22Rv1 (cell line): ENCODE measurements around the gene RAP1A.

Experiments used
- ZFX ChIP-seq: fragments of 450-650 bp; IDR thresholded peaks from 2 replicates; pipeline ENCODE4 v1.6.1; 2017; ENCODE audit warnings: antibody characterized with exemption, borderline replicate concordance
- TF ChIP-seq, protein P1 (sequence below): fragments of 450-650 bp; IDR thresholded peaks from 2 replicates; pipeline ENCODE4 v1.5.1; 2017; ENCODE audit warnings: mild to moderate bottlenecking

DNA sequence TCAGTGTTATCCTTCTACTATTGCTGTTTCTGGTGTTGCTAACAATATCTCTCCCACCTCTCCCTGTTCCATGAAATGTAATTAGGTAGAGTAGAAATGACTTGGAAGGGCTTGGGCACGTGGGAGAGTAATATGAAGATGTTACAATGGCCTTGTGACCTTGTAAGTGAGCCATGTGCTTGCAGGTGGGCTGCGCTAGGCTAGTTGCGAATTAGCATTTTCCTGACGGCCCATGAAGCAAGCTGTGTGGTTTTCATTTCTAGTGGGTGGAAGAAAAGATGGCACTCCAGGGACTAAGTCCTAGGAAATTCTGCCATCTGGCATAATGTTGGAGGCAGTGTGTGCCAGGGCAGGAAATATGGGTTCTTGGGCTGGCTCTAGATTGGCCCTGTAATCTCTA lies 128.4 kb downstream of the RAP1A start:
- TF ChIP-seq, protein P1, sequence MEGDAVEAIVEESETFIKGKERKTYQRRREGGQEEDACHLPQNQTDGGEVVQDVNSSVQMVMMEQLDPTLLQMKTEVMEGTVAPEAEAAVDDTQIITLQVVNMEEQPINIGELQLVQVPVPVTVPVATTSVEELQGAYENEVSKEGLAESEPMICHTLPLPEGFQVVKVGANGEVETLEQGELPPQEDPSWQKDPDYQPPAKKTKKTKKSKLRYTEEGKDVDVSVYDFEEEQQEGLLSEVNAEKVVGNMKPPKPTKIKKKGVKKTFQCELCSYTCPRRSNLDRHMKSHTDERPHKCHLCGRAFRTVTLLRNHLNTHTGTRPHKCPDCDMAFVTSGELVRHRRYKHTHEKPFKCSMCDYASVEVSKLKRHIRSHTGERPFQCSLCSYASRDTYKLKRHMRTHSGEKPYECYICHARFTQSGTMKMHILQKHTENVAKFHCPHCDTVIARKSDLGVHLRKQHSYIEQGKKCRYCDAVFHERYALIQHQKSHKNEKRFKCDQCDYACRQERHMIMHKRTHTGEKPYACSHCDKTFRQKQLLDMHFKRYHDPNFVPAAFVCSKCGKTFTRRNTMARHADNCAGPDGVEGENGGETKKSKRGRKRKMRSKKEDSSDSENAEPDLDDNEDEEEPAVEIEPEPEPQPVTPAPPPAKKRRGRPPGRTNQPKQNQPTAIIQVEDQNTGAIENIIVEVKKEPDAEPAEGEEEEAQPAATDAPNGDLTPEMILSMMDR, result no peak
- TF ChIP-seq ZFX, result no peak
